Central memory CD8-positive, alpha-beta T cell (primary cell): ENCODE results near the gene NT5DC1.
A peak's percentile ranks its signal among the peaks of the same experiment; 100 is the strongest.
"Not testable (repeated sequence)": the region's sequence is repeated elsewhere in the genome, so short reads cannot be mapped to it uniquely, and the experiment has no call there.

ENCODE experiments used
- ATAC-seq: fragments of 150-1000 bp; cut with Tn5 transposase; replicated peaks from 2 replicates; pipeline ENCODE4 v1.10.0; 2022; ENCODE audit warnings: mild to moderate bottlenecking, moderate FRiP score, moderate number of reproducible peaks; ENCODE audit not compliant: poor library complexity, severe bottlenecking; ENCODE audit errors: extremely low read depth
- DNase-seq, 2 donors: peaks; one replicate each; pipeline ENCODE4 v3.0.0; 2021; ENCODE audit warnings: low spot score in 2 of 2
- H3K27ac Mint-ChIP-seq: one replicate; pipeline ENCODE4 v1.8.0; 2022; ENCODE audit warnings: low read depth, mild to moderate bottlenecking, moderate library complexity, mixed read lengths
- H3K27me3 Mint-ChIP-seq: one replicate; pipeline ENCODE4 v1.8.0; 2022; ENCODE audit warnings: mixed read lengths
- H3K36me3 Mint-ChIP-seq: one replicate; pipeline ENCODE4 v1.8.0; 2022; ENCODE audit warnings: mild to moderate bottlenecking, moderate library complexity, mixed read lengths; ENCODE audit not compliant: insufficient read depth
- H3K4me1 Mint-ChIP-seq: one replicate; pipeline ENCODE4 v1.8.0; 2022; ENCODE audit warnings: mixed read lengths
- H3K4me3 Mint-ChIP-seq: one replicate; pipeline ENCODE4 v1.8.0; 2022; ENCODE audit warnings: mild to moderate bottlenecking, moderate library complexity, mixed read lengths
- H3K9me3 Mint-ChIP-seq: one replicate; pipeline ENCODE4 v1.8.0; 2022; ENCODE audit warnings: mixed read lengths

NT5DC1 gene

GRCh38 chr6:116284984-116285383 is 184.3 kb downstream of the NT5DC1 start:
- not testable (repeated sequence) for H3K4me3 Mint-ChIP-seq, H3K9me3 Mint-ChIP-seq, H3K27me3 Mint-ChIP-seq, DNase-seq, H3K36me3 Mint-ChIP-seq, H3K4me1 Mint-ChIP-seq, ATAC-seq, H3K27ac Mint-ChIP-seq

- no peak for ATAC-seq
- H3K36me3 Mint-ChIP-seq: no peaks in the 10 kb centered on the region
Measured at GRCh38 chr6:116286773-116287358, 186.2 kb downstream of the NT5DC1 start.

GRCh38 chr6:116287689-116288282 is 187.1 kb downstream of the NT5DC1 start:
- ATAC-seq: peak; percentile 40
- H3K27ac Mint-ChIP-seq: no peak overlapping the region
- H3K27me3 Mint-ChIP-seq: no peaks in the 10 kb centered on the region
- DNase-seq: no peak
- no peak overlapping the region for H3K4me3 Mint-ChIP-seq
- H3K9me3 Mint-ChIP-seq: no peaks in the 10 kb centered on the region
- H3K4me1 Mint-ChIP-seq: no peaks in the 10 kb centered on the region
- no peaks in the 10 kb centered on the region for H3K36me3 Mint-ChIP-seq

More at GRCh38 chr6:116286773-116287358, 186.2 kb downstream of the NT5DC1 start:
- H3K9me3 Mint-ChIP-seq: no peaks in the 10 kb centered on the region
- no peaks in the 10 kb centered on the region for H3K4me1 Mint-ChIP-seq
- no peak overlapping the region for H3K4me3 Mint-ChIP-seq
- H3K27ac Mint-ChIP-seq: no peak overlapping the region
- no peaks in the 10 kb centered on the region for H3K27me3 Mint-ChIP-seq
- no peak for DNase-seq

GRCh38 chr6:116289876-116290275 is 189.2 kb downstream of the NT5DC1 start:
- Mint-ChIP-seq H3K4me1 (no peaks in the 10 kb centered on the region), H3K9me3 (no peaks in the 10 kb centered on the region), H3K4me3 (no peak overlapping the region), H3K36me3 (peaks cover 1% of the 10 kb centered on the region), H3K27me3 (no peaks in the 10 kb centered on the region), H3K27ac (no peak overlapping the region)
- ATAC-seq: no peak
- no peak for DNase-seq

GRCh38 chr6:116290799-116291198 is 190.1 kb downstream of the NT5DC1 start:
- Mint-ChIP-seq H3K36me3 (peaks cover 1% of the 10 kb centered on the region), H3K4me3 (no peak overlapping the region), H3K4me1 (no peaks in the 10 kb centered on the region), H3K27ac (no peak overlapping the region), H3K9me3 (no peaks in the 10 kb centered on the region), H3K27me3 (no peaks in the 10 kb centered on the region)
- ATAC-seq (no peak), DNase-seq (no peak)

GRCh38 chr6:116291701-116292396 is 191.2 kb downstream of the NT5DC1 start:
- no peak overlapping the region for H3K4me3 Mint-ChIP-seq

GRCh38 chr6:116292553-116292952 is 191.9 kb downstream of the NT5DC1 start:
- ATAC-seq (no peak), DNase-seq (no peak)
- Mint-ChIP-seq H3K36me3 (peaks cover 1% of the 10 kb centered on the region), H3K4me3 (no peak overlapping the region), H3K4me1 (no peaks in the 10 kb centered on the region), H3K27me3 (no peaks in the 10 kb centered on the region), H3K9me3 (no peaks in the 10 kb centered on the region), H3K27ac (no peak overlapping the region)

More at GRCh38 chr6:116291701-116292396, 191.2 kb downstream of the NT5DC1 start:
- H3K36me3 Mint-ChIP-seq: peaks cover 1% of the 10 kb centered on the region
- H3K27ac Mint-ChIP-seq: no peak overlapping the region
- DNase-seq: no peak
- no peaks in the 10 kb centered on the region for H3K27me3 Mint-ChIP-seq
- no peak for ATAC-seq
- no peaks in the 10 kb centered on the region for H3K4me1 Mint-ChIP-seq
- no peaks in the 10 kb centered on the region for H3K9me3 Mint-ChIP-seq

GRCh38 chr6:116298273-116298672 is 197.6 kb downstream of the NT5DC1 start:
- H3K27ac Mint-ChIP-seq: no peak overlapping the region

GRCh38 chr6:116298973-116299372 is 198.3 kb downstream of the NT5DC1 start:
- Mint-ChIP-seq H3K36me3 (peaks cover under 1% of the 10 kb centered on the region), H3K4me3 (no peak overlapping the region), H3K4me1 (no peaks in the 10 kb centered on the region), H3K27me3 (no peaks in the 10 kb centered on the region), H3K27ac (no peak overlapping the region), H3K9me3 (peaks cover 4% of the 10 kb centered on the region)
- no peak for DNase-seq
- no peak for ATAC-seq

More at GRCh38 chr6:116298273-116298672, 197.6 kb downstream of the NT5DC1 start:
- Mint-ChIP-seq H3K9me3 (peaks cover 4% of the 10 kb centered on the region), H3K27me3 (no peaks in the 10 kb centered on the region), H3K4me3 (no peak overlapping the region), H3K4me1 (no peaks in the 10 kb centered on the region), H3K36me3 (peaks cover 1% of the 10 kb centered on the region)
- ATAC-seq (no peak), DNase-seq (no peak)
